GM21717 (cell line): ENCODE measurements around the gene GTPBP6.

ENCODE experiments used
- ATAC-seq: cut with Tn5 transposase; IDR thresholded peaks from one replicate; pipeline ENCODE4 v1.9.1; 2021; ENCODE audit warnings: mild to moderate bottlenecking, moderate library complexity; ENCODE audit not compliant: unreplicated experiment

Gene GTPBP6

DNA sequence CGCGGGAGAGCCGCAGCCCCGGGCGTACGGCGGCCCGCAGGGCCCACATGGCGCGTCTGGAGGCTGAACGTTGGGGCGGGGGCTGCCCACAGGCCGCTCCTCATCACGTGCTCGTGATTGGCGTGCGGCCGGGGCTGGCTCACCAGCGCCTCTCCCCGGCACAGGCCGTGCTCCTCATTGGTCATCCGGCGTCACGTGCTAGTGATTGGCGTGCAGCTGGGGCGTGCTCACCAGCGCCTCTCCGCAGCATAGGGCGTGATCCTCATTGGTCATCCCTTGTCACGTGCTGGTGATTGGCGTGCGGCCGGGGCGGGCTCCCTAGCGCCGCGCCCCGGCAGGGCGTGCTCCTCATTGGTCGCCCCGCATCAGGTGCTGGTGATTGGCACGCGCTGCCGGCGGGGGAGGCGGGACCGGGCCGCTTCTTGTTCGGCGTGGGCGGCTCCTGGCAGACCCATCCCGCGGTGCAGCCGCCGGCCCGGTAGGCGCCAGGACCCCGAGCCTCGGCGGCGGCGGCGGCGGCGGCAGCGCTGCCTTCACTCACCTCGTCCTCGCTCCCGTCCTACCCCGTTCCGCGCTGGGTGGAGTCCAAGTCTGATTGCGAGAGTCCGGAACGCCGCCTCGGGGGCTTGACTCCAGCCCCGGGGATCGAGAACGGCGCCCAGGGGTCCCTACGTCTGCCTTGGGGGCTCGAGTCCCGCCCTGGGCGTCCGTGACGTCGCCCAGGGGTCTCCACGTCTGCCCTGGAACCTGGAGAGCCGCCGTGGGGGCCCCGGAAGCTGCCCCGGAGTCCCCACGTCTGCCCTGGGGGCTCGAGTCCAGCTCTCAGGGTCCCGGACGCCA, at the start of gene GTPBP6:
GTPBP6 (minus strand) TSS at position 58 of the 840 bp plus-strand sequence; CDS start at position 49, 9 bp downstream.
- ATAC-seq, result peak; percentile 85

GRCh38 chrX:367866-368265, 49.3 kb upstream of the GTPBP6 start:
- ATAC-seq, result no peak

- ATAC-seq, result no peak
Measured at GRCh38 chrX:367349-367748, 48.8 kb upstream of the GTPBP6 start.

DNA sequence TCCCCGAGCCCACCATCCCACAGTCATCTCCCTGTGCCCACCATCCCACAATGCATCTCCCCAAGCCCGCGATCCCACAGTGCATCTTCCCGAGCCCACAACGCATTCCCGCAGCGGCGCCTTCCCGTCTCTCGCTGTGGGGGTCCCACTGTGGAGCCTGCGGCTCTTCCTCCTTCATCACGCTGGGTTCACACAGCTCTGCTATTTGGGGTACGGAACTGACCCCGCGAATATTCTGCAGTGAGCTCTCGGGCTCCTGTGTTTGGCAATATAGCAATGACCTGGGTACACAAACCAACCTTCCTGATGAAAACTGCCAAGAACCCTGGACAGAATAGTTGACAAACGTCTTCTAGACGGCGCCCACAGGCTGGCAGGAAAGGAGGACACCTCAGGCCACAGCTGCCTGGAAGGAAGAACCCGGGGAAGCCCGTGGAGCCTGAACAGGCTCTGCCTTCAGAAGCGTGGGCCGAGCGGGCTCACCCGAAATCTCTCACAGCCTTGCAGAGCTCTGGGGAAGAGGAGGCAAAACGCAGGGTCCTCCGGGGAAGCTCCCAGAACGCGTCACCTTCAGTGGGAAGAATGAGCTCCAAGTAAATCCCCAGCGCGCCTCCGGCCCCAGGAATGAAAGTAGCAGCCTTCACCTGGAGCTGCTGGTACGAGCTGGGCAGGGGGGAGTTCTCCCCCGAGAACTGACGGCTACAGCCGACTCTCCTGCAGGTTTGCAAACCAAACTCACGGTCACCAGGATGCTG, 45.2 kb upstream of the GTPBP6 start:
- ATAC-seq, result no peak

DNA sequence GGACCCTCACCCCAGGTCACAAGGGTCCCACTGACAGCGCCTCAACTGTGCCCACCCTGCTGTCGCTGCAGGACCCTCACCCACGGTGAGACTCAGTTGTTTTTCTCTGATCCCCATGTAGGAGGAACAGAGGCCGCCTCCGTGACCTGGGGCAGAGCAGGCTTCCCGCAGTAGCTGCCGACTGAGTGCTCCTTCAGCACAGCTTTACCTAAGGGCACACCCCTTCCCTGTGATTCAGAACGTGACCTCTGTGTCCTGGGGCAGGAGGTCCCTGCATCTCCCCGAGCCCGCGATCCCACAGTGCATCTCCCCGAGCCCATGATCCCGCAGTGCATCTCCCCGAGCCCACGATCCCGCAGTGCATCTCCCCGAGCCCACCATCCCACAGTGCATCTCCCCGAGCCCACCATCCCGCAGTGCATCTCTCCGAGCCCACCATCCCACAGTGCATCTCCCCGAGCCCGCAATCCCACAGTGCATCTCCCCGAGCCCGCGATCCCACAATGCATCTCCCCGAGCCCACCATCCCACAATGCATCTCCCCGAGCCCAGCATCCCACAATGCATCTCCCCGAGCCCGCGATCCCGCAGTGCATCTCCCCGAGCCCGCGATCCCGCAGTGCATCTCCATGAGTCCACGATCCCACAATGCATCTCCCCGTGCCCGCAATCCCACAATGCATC, 44.5 kb upstream of the GTPBP6 start:
- no peak for ATAC-seq

DNA sequence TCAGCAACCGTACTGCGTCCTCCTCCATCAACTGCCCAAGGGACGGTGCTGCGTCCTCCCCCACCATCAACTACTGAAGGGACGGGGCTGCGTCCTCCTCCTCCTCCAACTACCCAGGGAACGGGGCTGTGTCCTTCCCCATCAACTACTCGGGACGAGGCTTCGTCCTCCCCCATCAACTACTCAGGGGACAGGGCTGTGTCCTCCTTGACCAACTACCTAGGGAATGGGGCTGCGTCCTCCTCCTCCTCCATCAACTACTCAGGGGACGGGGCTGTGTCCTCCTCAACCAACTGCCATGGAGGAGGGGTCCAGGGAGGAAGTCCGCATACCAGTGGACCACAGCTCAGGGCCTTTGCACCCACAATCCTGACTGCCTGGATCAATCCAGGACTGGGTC, 43.8 kb upstream of the GTPBP6 start:
- no peak for ATAC-seq

GRCh38 chrX:361231-362145, 42.9 kb upstream of the GTPBP6 start:
- no peak for ATAC-seq

GRCh38 chrX:360496-361150, 42.0 kb upstream of the GTPBP6 start:
- no peak for ATAC-seq

DNA sequence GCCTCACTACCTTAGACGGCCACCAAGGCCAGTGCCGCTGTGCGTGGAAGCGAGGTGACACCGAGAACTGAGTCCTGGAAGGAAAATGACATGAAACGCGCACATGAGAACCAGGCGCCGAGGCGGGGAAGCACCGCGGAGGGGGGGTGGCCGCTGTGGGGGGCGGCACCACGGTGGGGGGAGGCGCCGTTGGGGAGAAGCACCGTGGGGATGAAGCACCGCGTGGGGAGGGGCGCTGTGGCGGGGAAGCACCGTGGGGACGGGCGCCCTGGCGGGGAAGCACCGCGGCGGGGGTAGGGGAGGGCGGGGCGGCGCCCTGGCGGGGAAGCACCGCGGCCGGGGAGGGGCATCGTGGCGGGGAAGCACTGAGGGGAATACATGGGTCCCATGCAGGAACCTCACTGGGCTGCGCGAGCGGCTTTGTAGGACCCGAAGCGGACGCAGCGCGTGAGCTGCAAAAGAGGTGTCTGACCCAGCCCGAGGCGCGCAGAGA, 40.1 kb upstream of the GTPBP6 start:
- ATAC-seq, result no peak

GRCh38 chrX:357693-358471, 39.3 kb upstream of the GTPBP6 start:
- no peak for ATAC-seq

DNA sequence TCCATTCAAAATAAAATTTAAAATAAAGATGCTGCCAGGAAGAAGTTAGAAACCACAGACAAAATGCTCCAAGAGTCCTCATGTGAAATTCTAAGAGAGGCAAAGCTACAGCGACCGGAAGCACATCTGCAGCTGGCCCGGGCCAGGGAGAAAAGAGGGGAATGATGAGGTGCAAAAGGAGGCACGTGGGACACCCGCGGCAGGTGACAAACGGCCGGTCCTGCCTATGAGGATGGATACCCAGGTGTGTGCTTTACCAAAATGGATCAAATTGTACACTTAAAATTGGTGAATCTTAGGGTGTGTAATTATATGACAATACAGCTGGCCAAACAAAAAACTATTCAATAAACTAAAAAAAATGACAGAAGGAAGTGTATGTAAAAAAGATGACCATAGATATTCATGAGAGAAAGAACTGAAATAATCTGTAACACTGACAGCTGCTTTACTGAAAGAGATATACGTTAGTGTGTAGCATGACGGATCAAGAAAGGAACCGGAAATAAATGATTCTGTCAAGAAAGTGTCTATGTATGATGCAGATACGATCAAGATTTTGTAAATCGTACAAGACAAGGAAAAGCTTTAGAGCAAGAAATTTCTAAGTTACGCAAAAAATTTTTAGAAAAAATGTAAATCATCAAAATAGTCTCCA, 38.6 kb upstream of the GTPBP6 start:
- ATAC-seq, result no peak

GRCh38 chrX:356385-357034, 37.9 kb upstream of the GTPBP6 start:
- ATAC-seq, result no peak

DNA sequence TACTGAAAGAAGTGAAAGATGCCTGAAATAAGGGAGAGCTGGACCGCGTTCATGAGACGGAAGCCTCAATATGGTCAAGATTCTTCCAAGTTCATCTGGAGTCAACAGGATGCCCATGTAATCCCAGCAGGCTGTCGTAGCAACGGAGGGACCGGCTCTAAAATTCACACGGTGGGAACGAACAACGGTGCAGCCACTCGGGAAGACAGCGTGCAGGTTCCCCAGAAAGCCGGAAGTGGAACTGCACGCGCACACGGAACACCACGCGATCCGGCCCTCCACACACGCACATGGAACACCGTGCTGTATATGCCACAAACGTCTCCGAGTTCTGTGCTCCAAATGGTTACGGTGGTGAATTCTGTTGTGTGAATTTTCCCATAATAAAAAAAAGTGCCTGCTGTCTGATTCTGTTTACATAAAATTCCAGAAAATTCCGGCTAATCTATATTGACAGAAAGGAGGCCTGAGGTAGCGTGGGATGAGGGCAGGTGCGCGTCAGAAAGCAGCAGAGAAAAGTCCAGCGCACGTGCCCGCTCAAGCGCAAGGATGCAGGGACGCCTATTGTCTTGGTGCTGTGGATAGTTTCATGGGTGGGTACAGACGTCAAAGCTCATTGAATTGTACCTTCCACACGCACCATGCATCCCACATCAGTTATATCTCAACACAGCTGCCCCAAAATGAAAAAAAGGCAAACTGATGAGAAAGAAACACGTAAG, 36.9 kb upstream of the GTPBP6 start:
- ATAC-seq, result no peak

- no peak for ATAC-seq
Measured at GRCh38 chrX:353566-354535, 35.3 kb upstream of the GTPBP6 start.

DNA sequence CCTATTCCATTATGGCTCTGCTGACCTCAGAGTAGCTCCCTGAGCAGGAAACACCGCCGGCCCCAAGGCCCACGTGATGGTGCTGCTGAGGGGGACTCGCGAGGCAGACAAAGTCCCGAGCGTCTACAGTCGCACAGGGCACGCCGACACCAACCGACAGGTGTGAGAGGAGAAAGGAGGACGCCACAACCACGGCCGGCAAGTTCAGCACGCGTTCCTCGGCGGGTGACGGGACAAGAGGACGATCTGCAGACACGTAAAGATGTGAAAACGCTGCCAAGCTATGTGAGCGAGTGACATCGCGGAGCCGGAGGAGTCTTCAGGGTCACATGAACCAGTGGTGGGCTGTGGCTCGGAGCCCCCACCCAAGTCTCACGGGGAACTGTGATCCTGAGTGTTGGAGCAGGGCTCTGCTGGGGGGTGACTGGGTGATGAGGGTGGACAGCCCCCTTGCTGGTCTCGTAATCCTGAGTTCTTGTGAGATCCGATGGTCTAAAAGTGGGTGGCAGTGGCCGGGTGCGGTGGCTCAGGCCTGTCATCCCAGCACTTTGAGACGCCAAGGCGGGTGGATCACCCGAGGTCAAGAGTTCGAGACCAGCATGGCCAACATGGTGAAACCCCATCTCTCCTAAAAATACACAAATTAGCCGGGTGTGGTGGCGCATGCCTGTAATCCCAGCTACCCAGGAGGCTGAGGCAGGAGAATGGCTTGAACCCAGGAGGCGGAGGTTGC, 34.2 kb upstream of the GTPBP6 start:
- no peak for ATAC-seq

DNA sequence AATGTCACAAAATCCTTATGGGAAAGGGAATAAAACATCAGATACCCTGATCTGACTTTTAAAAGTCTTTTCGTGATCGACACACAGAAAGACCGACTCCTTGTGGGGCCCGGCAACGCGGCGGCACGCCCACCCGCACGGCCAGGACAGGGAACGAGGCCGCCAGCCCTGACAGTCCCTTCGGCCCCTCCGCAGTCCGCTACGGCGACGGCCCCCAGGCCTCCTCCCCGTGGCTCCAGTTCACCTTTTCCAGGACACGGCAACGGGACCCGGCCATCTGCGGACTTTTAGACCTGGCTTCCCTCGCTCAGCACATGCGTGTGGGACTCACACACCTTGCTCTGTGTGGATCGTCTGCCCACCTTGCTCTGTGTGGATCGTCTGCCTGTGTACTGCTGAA, 33.6 kb upstream of the GTPBP6 start:
- no peak for ATAC-seq
